SK-N-MC (cell line): ENCODE results near the gene MYLK2.

ENCODE experiments used
- EZH2 ChIP-seq: fragments of 200-600 bp; sonication (generic); IDR thresholded peaks from one replicate; pipeline ENCODE4 v1.6.1; 2017; ENCODE audit warnings: antibody characterized with exemption
- FOXP2 ChIP-seq: optimal IDR thresholded peaks from 2 replicates; pipeline ENCODE3; 2011; ENCODE audit warnings: mild to moderate bottlenecking, moderate library complexity; ENCODE audit not compliant: insufficient read depth; ENCODE audit errors: extremely low read length, control extremely low read depth
- POLR2AphosphoS5 ChIP-seq: IDR thresholded peaks from 2 replicates; pipeline ENCODE4 v1.6.1; 2012; ENCODE audit warnings: mild to moderate bottlenecking, low read depth, low read length, borderline replicate concordance

GRCh38 chr20:31827059-31827458 is 7.9 kb downstream of the MYLK2 start:
- no peak for TF ChIP-seq POLR2AphosphoS5
- no peak for TF ChIP-seq EZH2
- no peak for TF ChIP-seq FOXP2
